HFF-Myc (cell line): ENCODE results near the gene RRAS2.

Source experiments
- DNase-seq: peaks from one replicate; pipeline ENCODE4 v3.0.0-alpha.2; 2011; ENCODE audit warnings: low read depth; ENCODE audit errors: extremely low read depth
- H3K4me3 ChIP-seq: replicated peaks from 2 replicates; pipeline ENCODE4 v1.5.1; 2011; ENCODE audit warnings: low read depth, mild to moderate bottlenecking, control low read depth, low read length
- TF ChIP-seq, protein P1 (sequence below): IDR thresholded peaks from 2 replicates; pipeline ENCODE4 v1.5.1; 2012; ENCODE audit warnings: mild to moderate bottlenecking, low read depth, low read length, control low read depth; ENCODE audit errors: missing control alignments

Gene RRAS2

DNA sequence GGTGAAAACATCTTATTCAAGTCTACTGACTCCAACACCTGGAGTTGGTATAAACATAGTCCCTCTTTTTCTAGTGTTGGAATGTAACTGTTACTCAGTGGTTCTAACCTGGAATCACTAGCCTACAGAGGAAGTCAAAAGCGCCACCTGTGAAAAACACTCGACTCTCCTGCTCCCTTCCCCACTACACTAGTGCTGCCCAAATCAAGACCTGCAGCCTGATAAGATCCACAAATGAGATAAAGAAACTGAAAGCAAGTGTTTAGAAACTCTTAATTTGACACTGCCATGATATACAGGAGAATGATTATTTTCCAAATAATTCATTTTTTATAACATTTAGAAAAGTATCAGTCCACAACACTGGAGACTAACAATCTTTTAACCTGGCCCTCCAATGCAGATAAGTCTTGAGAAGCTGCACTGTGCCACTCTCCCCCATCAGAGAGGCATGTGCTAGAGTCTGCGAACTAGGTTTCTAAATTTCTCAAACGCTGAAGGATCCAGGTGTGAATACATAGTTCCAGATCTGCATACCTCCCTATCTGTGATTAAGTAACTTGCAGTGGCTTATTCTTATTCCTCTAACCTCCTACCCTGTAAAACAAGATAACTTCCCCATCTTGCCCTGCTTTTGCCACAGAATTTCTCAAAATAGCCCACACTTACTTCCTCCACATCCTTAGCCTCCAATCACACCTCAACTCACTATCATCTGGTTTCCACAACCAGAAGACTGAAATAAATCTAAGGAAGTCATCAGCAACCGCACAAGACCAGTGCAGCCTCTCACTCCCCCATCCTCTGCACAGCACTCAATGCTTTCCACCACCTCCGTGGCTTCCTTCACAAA lies 88.1 kb downstream of the RRAS2 start:
- H3K4me3 ChIP-seq = no peak overlapping the region
- TF ChIP-seq, protein P1, sequence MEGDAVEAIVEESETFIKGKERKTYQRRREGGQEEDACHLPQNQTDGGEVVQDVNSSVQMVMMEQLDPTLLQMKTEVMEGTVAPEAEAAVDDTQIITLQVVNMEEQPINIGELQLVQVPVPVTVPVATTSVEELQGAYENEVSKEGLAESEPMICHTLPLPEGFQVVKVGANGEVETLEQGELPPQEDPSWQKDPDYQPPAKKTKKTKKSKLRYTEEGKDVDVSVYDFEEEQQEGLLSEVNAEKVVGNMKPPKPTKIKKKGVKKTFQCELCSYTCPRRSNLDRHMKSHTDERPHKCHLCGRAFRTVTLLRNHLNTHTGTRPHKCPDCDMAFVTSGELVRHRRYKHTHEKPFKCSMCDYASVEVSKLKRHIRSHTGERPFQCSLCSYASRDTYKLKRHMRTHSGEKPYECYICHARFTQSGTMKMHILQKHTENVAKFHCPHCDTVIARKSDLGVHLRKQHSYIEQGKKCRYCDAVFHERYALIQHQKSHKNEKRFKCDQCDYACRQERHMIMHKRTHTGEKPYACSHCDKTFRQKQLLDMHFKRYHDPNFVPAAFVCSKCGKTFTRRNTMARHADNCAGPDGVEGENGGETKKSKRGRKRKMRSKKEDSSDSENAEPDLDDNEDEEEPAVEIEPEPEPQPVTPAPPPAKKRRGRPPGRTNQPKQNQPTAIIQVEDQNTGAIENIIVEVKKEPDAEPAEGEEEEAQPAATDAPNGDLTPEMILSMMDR = no peak
- DNase-seq = no peak

DNA sequence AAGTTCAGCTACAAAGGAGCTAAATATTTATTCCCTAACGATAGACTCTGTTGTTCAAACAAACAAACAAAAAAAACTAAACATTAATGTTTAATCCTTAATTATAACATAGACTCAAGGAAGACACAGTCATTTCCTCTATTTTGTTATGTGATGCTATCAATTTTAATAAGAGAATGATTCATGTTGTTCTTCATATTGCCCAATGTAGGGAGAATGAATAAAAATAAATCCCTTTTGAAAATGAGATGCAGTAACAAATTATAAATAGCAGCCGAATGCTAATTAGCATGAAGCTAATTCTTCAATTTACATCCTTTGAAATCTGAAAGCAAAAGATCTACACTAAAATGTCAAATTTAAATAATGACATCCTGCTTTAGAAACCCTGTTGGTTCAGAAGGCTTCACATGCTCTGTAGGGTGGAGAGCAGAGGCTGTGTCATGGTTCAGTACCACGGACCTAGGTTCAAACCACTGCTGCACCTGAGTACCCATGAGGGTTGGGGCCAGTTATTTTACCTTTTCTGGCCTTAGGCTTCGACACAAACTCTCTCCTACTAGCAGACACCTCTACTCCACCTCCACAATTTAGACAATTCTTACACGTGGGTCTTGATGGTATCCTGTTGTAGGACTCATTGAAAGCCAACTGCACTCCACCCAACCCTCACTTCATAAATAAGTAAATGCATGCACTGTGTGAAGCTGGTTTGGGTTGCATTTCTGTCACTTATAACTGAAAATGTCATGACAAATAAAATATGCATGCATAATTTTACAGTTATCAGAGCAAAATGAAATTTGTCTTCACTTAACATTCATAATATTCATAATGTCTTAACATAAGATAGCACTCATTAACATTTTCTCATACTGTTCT lies 89.0 kb downstream of the RRAS2 start:
- TF ChIP-seq, protein P1 = no peak
- DNase-seq = no peak
- H3K4me3 ChIP-seq = no peak overlapping the region

DNA sequence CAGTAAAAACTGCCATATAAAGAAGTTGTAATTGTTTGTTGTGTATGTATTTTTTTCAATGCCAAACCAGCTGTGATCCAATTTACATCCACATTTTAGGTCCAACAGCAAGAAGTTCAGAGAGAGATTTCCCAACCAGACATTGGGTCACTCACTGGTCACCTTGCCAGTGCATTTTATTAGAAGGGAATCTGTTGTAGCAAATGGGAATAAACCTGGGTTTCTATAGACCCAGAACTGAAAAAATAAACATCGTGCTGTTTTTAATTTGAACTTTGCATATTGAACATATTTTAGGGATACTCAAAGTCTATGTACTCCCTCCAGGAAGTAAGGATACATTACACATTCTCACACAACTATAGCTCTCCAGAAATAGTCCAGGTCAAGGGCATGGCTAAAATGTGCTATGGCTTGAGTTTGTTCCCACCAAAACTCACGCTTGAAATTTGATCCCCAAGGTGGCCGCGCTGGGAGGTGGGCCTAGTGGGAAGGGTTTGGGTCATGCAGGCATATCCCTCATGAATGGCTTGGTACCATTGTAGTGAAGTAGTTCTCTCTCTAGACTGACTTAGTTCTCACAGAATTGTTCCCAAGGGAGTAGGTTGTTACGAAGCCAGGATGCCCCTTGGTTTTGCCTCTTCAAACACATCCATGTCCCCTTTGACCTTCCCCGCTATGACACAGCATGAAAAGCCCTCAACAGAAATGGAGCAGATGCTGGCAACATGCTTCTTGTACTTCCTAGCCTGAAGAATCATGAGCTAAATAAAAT lies 90.9 kb downstream of the RRAS2 start:
- DNase-seq = no peak
- H3K4me3 ChIP-seq = no peak overlapping the region
- TF ChIP-seq, protein P1 = no peak

DNA sequence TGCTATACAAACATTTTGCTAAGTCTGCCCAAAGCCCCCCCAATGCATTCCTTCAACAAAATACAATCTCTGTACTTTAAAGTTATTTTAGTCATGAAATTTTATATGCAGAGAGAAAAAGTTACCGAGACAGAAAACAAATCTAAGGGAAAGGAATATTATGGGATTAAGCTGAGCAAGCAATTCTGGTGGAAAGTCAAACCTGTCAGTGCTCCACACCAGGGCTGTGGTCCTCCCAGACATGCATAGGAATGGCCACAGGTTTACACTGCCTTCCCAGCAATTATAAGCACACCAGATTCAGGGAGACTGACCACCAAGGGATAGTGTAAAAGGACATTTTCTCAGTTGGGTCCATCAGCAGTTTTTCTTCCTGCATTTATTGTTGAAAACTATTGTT lies 92.4 kb downstream of the RRAS2 start:
- no peak overlapping the region for H3K4me3 ChIP-seq
- DNase-seq = no peak
- TF ChIP-seq, protein P1 = no peak

DNA sequence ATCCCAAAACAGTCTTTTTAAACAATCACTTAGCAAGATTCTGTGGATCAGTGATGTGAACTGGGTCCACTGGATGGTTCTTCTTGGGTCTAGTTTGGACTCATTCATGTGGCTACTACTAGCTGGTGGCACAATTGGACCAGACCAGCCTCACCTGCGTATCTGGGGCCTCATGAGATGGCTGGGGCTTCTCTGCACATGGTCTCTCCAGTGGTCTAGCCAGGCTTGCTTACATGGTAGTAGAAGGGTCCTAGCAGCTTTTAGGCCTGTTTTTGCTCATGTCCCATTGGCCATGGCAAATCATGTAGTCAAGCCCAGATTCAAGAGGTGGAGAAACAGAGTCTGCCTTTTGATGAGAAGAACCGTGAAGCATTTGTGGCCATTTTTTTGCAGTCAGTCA lies 94.0 kb downstream of the RRAS2 start:
- no peak for DNase-seq
- TF ChIP-seq, protein P1 = no peak
- no peak overlapping the region for H3K4me3 ChIP-seq

DNA sequence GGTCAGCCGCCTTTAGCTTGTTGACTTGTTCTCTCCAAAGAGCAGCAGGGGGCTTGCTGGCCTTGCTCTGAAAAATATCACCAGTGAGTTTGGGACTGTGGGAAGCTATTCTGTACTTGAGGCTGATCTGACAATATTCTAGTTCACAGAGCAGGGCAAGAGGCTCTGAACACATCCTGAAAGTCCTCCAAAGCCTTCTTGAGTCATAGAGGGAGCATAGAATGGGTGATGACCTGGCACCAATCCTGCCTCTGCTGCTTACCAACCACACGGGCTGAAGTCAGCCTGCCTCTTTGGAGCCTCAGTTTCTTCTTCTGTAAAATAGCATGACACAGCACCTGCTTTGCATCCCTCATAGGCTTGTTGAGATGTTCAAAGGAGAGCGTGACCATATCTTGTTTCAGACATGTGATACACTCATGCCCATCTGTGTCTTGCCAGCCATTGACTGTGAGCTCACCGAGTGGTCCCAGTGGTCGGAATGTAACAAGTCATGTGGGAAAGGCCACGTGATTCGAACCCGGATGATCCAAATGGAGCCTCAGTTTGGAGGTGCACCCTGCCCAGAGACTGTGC lies 96.6 kb downstream of the RRAS2 start:
- DNase-seq = no peak
- TF ChIP-seq, protein P1 = no peak
- H3K4me3 ChIP-seq = no peak overlapping the region
